ENCODE results near the gene FOXK2.

DNA sequence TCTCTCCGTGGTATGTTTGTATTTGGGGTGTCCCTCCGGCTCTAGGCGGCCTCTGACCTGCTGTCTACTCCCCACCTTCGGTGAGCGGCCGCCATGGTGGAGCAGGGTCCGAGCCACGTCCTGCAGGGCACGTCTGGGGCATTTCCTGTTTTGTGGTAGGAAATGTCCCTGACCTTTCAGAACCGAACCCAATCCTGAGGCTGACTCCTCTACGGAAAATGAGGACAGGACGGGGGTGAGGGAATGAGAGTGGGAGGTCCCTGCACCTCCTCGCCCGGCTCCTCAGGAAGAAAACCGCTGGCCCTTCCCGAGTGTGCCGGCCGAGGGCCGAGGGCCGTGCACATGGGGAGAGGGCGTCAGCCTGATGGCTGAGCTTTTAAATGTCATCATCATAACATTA lies 83.0 kb downstream of the FOXK2 start:
- no peak for TF ChIP-seq CTCF (IDR thresholded peaks at IDR 0.05; ENCODE audit: control extremely low read depth in 1 of 3, insufficient read depth in 1 of 3, low read depth in 1 of 3, low read length in 3 of 3)
- TF ChIP-seq HDAC2 (IDR thresholded peaks at IDR 0.05; ENCODE audit: borderline replicate concordance in 1 of 2, low read depth in 2 of 2, low read length in 2 of 2) = no peak
- TF ChIP-seq ZNF274 (IDR thresholded peaks at IDR 0.05; ENCODE audit: borderline replicate concordance, extremely low read depth, low read length) = no peak
- no peak for TF ChIP-seq JUN (IDR thresholded peaks at IDR 0.05; ENCODE audit: low read depth, low read length)
- TF ChIP-seq EP300 (IDR thresholded peaks at IDR 0.05; ENCODE audit: borderline replicate concordance in 1 of 2, low read depth in 2 of 2, low read length in 2 of 2) = no peak
- TF ChIP-seq TBP (IDR thresholded peaks at IDR 0.05; ENCODE audit: low read depth, low read length) = no peak
- TF ChIP-seq GTF2F1 (IDR thresholded peaks at IDR 0.05; ENCODE audit: borderline replicate concordance, low read depth, low read length) = no peak
- TF ChIP-seq POLR2A (IDR thresholded peaks at IDR 0.05; ENCODE audit: control extremely low read depth in 1 of 2, low read depth in 2 of 2, low read length in 2 of 2) = no peak
- TF ChIP-seq EZH2 (IDR thresholded peaks at IDR 0.05; ENCODE audit: low read depth, low read length, severe bottlenecking) = no peak
- no peak for TF ChIP-seq RFX5 (IDR thresholded peaks at IDR 0.05; ENCODE audit: borderline replicate concordance, low read depth, low read length)
